ENCODE results near the gene DEPDC4.
"Not testable (repeated sequence)": the region's sequence is repeated elsewhere in the genome, so short reads cannot be mapped to it uniquely, and the experiment has no call there.

The DEPDC4 gene

GRCh38 chr12:100266835-100267602, at the start of gene DEPDC4, which contains the start of gene SCYL2:
Gene DEPDC4, minus strand, starts transcription at chr12:100267079. Its CDS starts 3 bp downstream, at chr12:100267076.
Gene SCYL2, plus strand, starts transcription at chr12:100267177. Its CDS starts 15,794 bp downstream, at chr12:100282971.
- peak; percentile 84 to 85 for DNase-seq (ENCODE audit: low read depth in 2 of 2)

- DNase-seq (ENCODE audit: low read depth in 2 of 2), result no peak
Observed at GRCh38 chr12:100311317-100311716, 44.4 kb upstream of the DEPDC4 start.

- DNase-seq (ENCODE audit: low read depth in 2 of 2), result not testable (repeated sequence)
Observed at GRCh38 chr12:100308138-100308537, 41.3 kb upstream of the DEPDC4 start.

GRCh38 chr12:100304334-100304733, 37.5 kb upstream of the DEPDC4 start:
- not testable (repeated sequence) for DNase-seq (ENCODE audit: low read depth in 2 of 2)

GRCh38 chr12:100303831-100304230, 37.0 kb upstream of the DEPDC4 start:
- no peak for DNase-seq (ENCODE audit: low read depth in 2 of 2)

- no peak for DNase-seq (ENCODE audit: low read depth in 2 of 2)
Observed at GRCh38 chr12:100302081-100302480, 35.2 kb upstream of the DEPDC4 start.

- no peak for DNase-seq (ENCODE audit: low read depth in 2 of 2)
Observed at GRCh38 chr12:100295764-100296555, 29.1 kb upstream of the DEPDC4 start.

GRCh38 chr12:100294366-100294765, 27.5 kb upstream of the DEPDC4 start:
- DNase-seq (ENCODE audit: low read depth in 2 of 2), result not testable (repeated sequence)

- DNase-seq (ENCODE audit: low read depth in 2 of 2), result no peak
Observed at GRCh38 chr12:100293017-100293416, 26.1 kb upstream of the DEPDC4 start.

- DNase-seq (ENCODE audit: low read depth in 2 of 2), result no peak
Observed at GRCh38 chr12:100290016-100290415, 23.1 kb upstream of the DEPDC4 start.

- no peak for DNase-seq (ENCODE audit: low read depth in 2 of 2)
Observed at GRCh38 chr12:100289038-100289437, 22.2 kb upstream of the DEPDC4 start.

- not testable (repeated sequence) for DNase-seq (ENCODE audit: low read depth in 2 of 2)
Observed at GRCh38 chr12:100284556-100284955, 17.7 kb upstream of the DEPDC4 start.

- DNase-seq (ENCODE audit: low read depth in 2 of 2), result no peak
Observed at GRCh38 chr12:100279607-100280244, 12.8 kb upstream of the DEPDC4 start.

- DNase-seq (ENCODE audit: low read depth in 2 of 2), result no peak
Observed at GRCh38 chr12:100279159-100279558, 12.3 kb upstream of the DEPDC4 start.

GRCh38 chr12:100274291-100274690, 7.4 kb upstream of the DEPDC4 start:
- DNase-seq (ENCODE audit: low read depth in 2 of 2), result no peak

GRCh38 chr12:100273782-100274181, 6.9 kb upstream of the DEPDC4 start:
- DNase-seq (ENCODE audit: low read depth in 2 of 2), result no peak

GRCh38 chr12:100268835-100269564, 2.1 kb upstream of the DEPDC4 start:
- DNase-seq (ENCODE audit: low read depth in 2 of 2), result no peak

- DNase-seq (ENCODE audit: low read depth in 2 of 2), result peak in 1 of 2 experiments; percentile 4
Observed at GRCh38 chr12:100267603-100268281, 863 bp upstream of the DEPDC4 start.

GRCh38 chr12:100266585-100266834, 369 bp downstream of the DEPDC4 start:
- DNase-seq (ENCODE audit: low read depth in 2 of 2), result peak in 1 of 2 experiments; percentile 97

GRCh38 chr12:100265732-100266584, 921 bp downstream of the DEPDC4 start:
- DNase-seq (ENCODE audit: low read depth in 2 of 2), result no peak

All from stimulated activated CD4-positive, alpha-beta T cell treated with anti-CD3 and anti-CD28 coated beads, Interleukin-12 subunit alpha, Interleukin-12 subunit beta, amount 100 ng/mL, for 24 hours (primary cell).